NB4 (cell line): ENCODE results near the gene SUN5.

ENCODE experiments used
- DNase-seq: peaks from one replicate; pipeline ENCODE4 v3.0.0; 2010; ENCODE audit warnings: low read depth
- H3K4me3 ChIP-seq: one replicate; pipeline ENCODE4 v1.5.1; 2011; ENCODE audit warnings: mild to moderate bottlenecking, low read depth, low read length, moderate library complexity
- CTCF ChIP-seq: IDR thresholded peaks from one replicate; pipeline ENCODE4 v1.5.1; 2012; ENCODE audit warnings: low read depth, low read length
- MYC ChIP-seq: IDR thresholded peaks from 2 replicates; pipeline ENCODE4 v1.6.1; 2011; ENCODE audit warnings: low read depth, low read length
- POLR2A ChIP-seq: IDR thresholded peaks from 2 replicates; pipeline ENCODE4 v1.6.1; 2011; ENCODE audit warnings: mild to moderate bottlenecking; ENCODE audit not compliant: insufficient read length; ENCODE audit errors: extremely low read depth
- TF ChIP-seq, protein P1 (sequence below): IDR thresholded peaks from 2 replicates; pipeline ENCODE4 v1.6.1; 2011; ENCODE audit warnings: low read depth, low read length

The SUN5 gene

DNA sequence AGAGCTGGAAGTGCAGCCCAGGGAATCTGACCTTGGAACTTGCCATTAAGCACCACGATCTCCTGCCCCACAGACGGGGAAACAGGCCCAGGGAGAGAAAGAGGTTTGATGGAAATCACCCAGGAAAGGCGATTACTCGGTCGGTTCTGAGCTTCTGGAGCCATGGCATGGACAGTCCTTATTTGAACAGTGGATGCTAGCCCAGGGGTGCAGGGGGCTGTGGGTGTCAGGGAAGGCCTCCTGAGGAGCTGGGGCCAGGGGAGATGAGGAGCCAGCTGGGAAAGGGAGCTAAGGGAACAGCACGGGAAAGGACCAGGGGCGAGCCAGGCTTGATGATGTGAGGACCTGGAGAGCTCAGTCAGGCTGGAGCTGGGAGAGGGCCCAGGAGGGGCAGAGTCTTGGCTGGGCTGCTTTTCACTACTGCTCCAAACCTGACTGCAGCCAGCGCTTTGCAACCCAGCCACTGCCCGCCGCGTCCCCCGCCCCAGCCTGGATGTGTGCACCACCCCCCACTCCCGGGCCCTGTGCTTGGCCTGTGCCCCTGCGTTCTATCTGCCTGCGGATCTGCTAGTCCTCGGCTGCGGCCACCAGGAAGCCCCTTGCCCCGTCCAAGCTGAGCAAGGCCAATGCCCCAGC, 17.8 kb downstream of the SUN5 start:
- no peak overlapping the region for H3K4me3 ChIP-seq
- TF ChIP-seq CTCF (no peak), MYC (no peak), POLR2A (no peak)
- TF ChIP-seq, protein P1, sequence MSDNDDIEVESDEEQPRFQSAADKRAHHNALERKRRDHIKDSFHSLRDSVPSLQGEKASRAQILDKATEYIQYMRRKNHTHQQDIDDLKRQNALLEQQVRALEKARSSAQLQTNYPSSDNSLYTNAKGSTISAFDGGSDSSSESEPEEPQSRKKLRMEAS, result no peak
- no peak for DNase-seq

- no peak for DNase-seq
- TF ChIP-seq, protein P1, result no peak
- TF ChIP-seq CTCF (no peak), POLR2A (no peak), MYC (no peak)
- H3K4me3 ChIP-seq, result no peak overlapping the region
Measured at GRCh38 chr20:32985596-32985995, 18.6 kb downstream of the SUN5 start.

GRCh38 chr20:32984631-32985354, 19.4 kb downstream of the SUN5 start:
- no peak for DNase-seq
- H3K4me3 ChIP-seq, result no peak overlapping the region
- TF ChIP-seq, protein P1, result no peak

DNA sequence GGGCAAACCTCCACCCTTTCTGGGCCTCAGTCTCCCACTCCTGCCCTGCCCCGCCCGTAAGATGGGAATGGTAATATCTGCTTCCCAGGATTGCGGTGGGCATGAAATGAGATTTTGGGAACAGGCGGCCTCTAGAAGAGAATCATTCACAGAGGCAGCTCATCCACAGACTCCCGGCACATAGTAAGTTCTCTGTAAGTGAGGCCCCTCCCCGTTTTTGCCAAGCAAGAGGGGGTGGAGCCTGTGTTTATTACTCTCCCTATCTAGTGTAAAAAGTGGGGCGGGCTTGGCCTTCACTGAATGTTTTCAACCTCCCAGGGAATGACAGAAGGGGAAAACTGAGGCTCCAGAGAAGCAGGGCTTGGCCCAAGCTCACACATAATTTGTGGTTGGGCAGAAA, 20.0 kb downstream of the SUN5 start:
- peak; percentile 31 for DNase-seq
- H3K4me3 ChIP-seq, result no peak overlapping the region
- TF ChIP-seq, protein P1, result no peak
- TF ChIP-seq POLR2A, result no peak
- TF ChIP-seq CTCF, result no peak
- no peak for TF ChIP-seq MYC

DNA sequence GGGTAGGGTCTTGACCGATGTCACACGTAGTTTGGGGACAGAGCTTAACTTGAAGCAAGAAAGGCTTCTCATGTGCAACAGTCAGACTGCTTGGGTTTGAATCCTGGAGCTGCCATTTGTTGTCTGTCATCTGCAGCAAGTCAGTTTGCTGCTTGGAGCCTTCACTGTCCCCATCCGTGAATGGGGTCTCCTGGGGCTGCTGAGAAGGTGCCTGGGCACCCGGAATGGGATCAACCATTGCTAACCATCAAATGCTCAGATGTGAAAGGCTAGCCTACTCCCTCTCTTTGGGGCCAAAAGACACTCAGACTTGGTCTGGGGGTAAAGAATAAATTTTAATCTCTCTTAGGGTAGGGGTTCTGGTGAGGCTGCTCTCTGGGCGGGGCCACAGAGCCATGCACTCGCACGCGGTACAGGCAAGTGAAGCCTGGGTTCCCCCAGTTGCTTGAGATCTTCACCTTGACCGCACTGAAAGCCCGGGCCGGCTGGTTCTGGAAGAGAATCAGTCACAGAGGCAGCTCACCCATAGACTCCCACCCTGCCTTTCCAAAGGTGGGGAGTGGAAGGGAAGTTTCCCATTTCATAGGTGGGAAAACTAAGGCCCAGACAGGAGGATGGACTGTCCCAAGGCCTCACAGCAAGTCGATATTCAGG, 20.6 kb downstream of the SUN5 start:
- H3K4me3 ChIP-seq, result no peak overlapping the region
- no peak for DNase-seq
- TF ChIP-seq POLR2A, result no peak
- no peak for TF ChIP-seq MYC

DNA sequence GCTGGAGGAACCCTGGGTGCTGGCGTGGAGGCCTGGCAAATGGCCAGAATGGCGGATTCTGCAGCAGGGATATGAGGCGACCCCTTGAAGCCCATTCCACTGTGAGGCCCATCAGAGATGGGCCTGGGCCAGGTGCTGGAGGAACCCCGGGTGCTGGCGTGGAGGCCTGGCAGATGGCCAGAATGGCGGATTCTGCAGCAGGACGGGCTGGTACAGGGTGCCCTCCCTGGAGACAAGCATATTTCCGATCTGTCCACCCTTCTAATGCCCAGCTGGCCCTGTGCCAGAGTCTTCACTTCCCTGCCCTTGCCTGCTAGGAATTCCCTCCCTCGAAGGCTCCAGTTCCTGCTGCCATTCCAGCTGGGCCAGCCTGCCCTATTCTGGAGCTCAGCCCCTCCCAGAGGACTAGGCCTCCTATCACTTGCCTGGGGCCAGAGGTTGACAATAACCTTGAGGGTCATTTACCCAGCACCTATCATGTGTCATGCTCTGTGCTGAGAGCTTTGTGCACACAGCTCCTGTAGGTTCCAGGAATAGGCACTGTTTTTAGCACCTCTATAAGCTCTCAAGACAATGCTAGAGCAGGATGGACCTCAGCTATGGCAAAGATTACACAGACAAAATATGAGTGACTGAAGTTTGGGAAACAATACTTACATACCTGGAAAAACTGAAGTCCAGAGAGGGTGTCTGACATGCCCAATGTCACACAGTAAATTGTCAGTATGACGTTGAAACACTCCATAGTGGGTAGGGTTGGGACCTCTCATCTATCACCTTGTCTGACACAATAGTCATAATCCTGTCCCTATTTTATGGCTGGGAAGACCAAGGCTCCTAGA, 21.4 kb downstream of the SUN5 start:
- TF ChIP-seq, protein P1, result no peak
- TF ChIP-seq MYC, result no peak
- no peak for TF ChIP-seq CTCF
- no peak for TF ChIP-seq POLR2A
- no peak overlapping the region for H3K4me3 ChIP-seq
- DNase-seq, result no peak
